ENCODE data around the gene DPYD. TPM values are rescaled to one million over a fixed set of nuclear protein-coding genes. Genes with fewer than 3 reads are reported as not detected.

DPYD gene
- polyA plus RNA-seq, 1 of the 3 experiments (the other 2 are of a cell fraction), result 23.0 TPM

- Histone ChIP-seq H3F3A (replicated peaks; ENCODE audit: insufficient read depth) (peaks cover 5% of the 10 kb centered on the region), H3K4me1 (ENCODE audit: control insufficient read depth in 1 of 2, insufficient read depth in 2 of 2, low read depth in 1 of 2, low read length in 1 of 2) (peaks cover 0 to 9% of the 10 kb centered on the region in 2 experiments; a peak in 3 of 4 replicates), H3K4me3 (ENCODE audit: low read depth in 2 of 2, low read length in 1 of 2) (no peak overlapping the region), H3K9me3 (no peaks in the 10 kb centered on the region), H3K27ac (ENCODE audit: low read depth in 2 of 2, low read length in 1 of 2) (no peak overlapping the region), H4K20me1 (ENCODE audit: insufficient read depth) (no peaks in the 10 kb centered on the region), H3K9ac (no peak overlapping the region), H3K27me3 (ENCODE audit: insufficient read depth) (no peaks in the 10 kb centered on the region), H3K79me2 (ENCODE audit: insufficient read depth) (no peaks in the 10 kb centered on the region), H2AFZ (ENCODE audit: low read depth) (no peak overlapping the region), H3K36me3 (replicated peaks in 1 of 2; ENCODE audit: control insufficient read depth in 1 of 2, insufficient read depth in 2 of 2, low read length in 1 of 2) (peaks cover 0 to 22% of the 10 kb centered on the region in 2 experiments), H3K4me2 (no peak overlapping the region), H3K9me2 (no peaks in the 10 kb centered on the region)
- WGBS (ENCODE audit: low lambda C conversion rate), result 95% methylated on average over 4 of the region's 4 CpGs
- TF ChIP-seq USF2 (IDR thresholded peaks at IDR 0.05; ENCODE audit: borderline replicate concordance, low read depth, low read length), result no peak
- no peak for TF ChIP-seq EZH2phosphoT487 (IDR thresholded peaks at IDR 0.05; ENCODE audit: borderline replicate concordance, low read depth)
- TF ChIP-seq RXRA (IDR thresholded peaks at IDR 0.05; ENCODE audit: borderline replicate concordance, low read depth), result no peak
- TF ChIP-seq CHD2 (IDR thresholded peaks at IDR 0.05; ENCODE audit: low read length, partially characterized antibody), result no peak
- TF ChIP-seq MEF2A (IDR thresholded peaks at IDR 0.05; ENCODE audit: borderline replicate concordance, low read depth), result no peak
- TF ChIP-seq FOSL2 (IDR thresholded peaks at IDR 0.05; ENCODE audit: borderline replicate concordance, low read depth), result no peak
- TF ChIP-seq MXI1 (IDR thresholded peaks at IDR 0.05; ENCODE audit: low read depth, low read length), result no peak
- TF ChIP-seq TEAD4 (IDR thresholded peaks at IDR 0.05; ENCODE audit: borderline replicate concordance, insufficient read depth), result no peak
- no peak for TF ChIP-seq PBX3 (IDR thresholded peaks at IDR 0.05)
- ChIA-PET CTCF (no interaction called here), POLR2A (no interaction called here)
- no peak for DNase-seq
These were observed 567.9 kb downstream of the DPYD start for GRCh38 chr1:97352936-97353382.

- Histone ChIP-seq H3K79me2 (ENCODE audit: insufficient read depth) (no peaks in the 10 kb centered on the region), H2AFZ (ENCODE audit: low read depth) (no peak overlapping the region), H3K4me3 (ENCODE audit: low read depth in 2 of 2, low read length in 1 of 2) (no peak overlapping the region), H3K4me2 (no peak overlapping the region), H3K4me1 (ENCODE audit: control insufficient read depth in 1 of 2, insufficient read depth in 2 of 2, low read depth in 1 of 2, low read length in 1 of 2) (peaks cover 0 to 9% of the 10 kb centered on the region in 2 experiments; a peak in 3 of 4 replicates), H3K36me3 (replicated peaks in 1 of 2; ENCODE audit: control insufficient read depth in 1 of 2, insufficient read depth in 2 of 2, low read length in 1 of 2) (peaks cover 0 to 14% of the 10 kb centered on the region in 2 experiments), H3K27ac (ENCODE audit: low read depth in 2 of 2, low read length in 1 of 2) (no peak overlapping the region), H3F3A (replicated peaks; ENCODE audit: insufficient read depth) (peaks cover 5% of the 10 kb centered on the region), H3K9me3 (no peaks in the 10 kb centered on the region), H3K27me3 (ENCODE audit: insufficient read depth) (no peaks in the 10 kb centered on the region), H4K20me1 (ENCODE audit: insufficient read depth) (no peaks in the 10 kb centered on the region), H3K9me2 (no peaks in the 10 kb centered on the region), H3K9ac (no peak overlapping the region)
- 98% methylated on average over 2 of the region's 2 CpGs for WGBS (ENCODE audit: low lambda C conversion rate)
- POLR2A ChIA-PET, result no interaction called here
- DNase-seq, result no peak
- CTCF ChIA-PET, result no interaction called here
- TF ChIP-seq ZBTB33 (IDR thresholded peaks at IDR 0.05; ENCODE audit: borderline replicate concordance, low read depth) (no peak), EZH2phosphoT487 (IDR thresholded peaks at IDR 0.05; ENCODE audit: borderline replicate concordance, low read depth) (no peak), POLR2AphosphoS5 (IDR thresholded peaks at IDR 0.05; ENCODE audit: low read depth, low read length) (no peak), GATA2 (CRISPR knock-in tag; IDR thresholded peaks at IDR 0.05) (no peak), REST (IDR thresholded peaks at IDR 0.05; ENCODE audit: low read depth, low read length) (no peak), YY1 (IDR thresholded peaks at IDR 0.05; ENCODE audit: low read depth) (no peak), MEF2A (IDR thresholded peaks at IDR 0.05; ENCODE audit: borderline replicate concordance, low read depth) (no peak), ELF1 (IDR thresholded peaks at IDR 0.05) (no peak), FOSL2 (IDR thresholded peaks at IDR 0.05; ENCODE audit: borderline replicate concordance, low read depth) (no peak), TEAD4 (IDR thresholded peaks at IDR 0.05; ENCODE audit: borderline replicate concordance, insufficient read depth) (no peak)
These were observed 569.0 kb downstream of the DPYD start for GRCh38 chr1:97351846-97352245.
